ENCODE results near the gene INPP5F.

Gene INPP5F

GRCh38 chr10:119849031-119849789 lies 123.4 kb downstream of the INPP5F start:
- CTCF ChIA-PET, result interaction anchor here (0.9 to 3.5 kb wide), 3 partner anchors 11 to 106 kb away, joined by 6 to 29 read pairs (median 22); no protein-coding TSS in a partner anchor

GRCh38 chr10:119849944-119850343 lies 124.1 kb downstream of the INPP5F start:
- no peak for TF ChIP-seq CTCF (IDR thresholded peaks at IDR 0.05; ENCODE audit: insufficient read depth, low read length, missing control alignments)
- no peak overlapping the region for H3K4me3 ChIP-seq (ENCODE audit: low read depth, low read length)
- DNase-seq (ENCODE audit: low read depth, low spot score), result no peak
- CTCF ChIA-PET, result interaction anchor here (3.0 to 3.5 kb wide), 2 partner anchors 10 to 99 kb away, joined by 22 to 29 read pairs; no protein-coding TSS in a partner anchor
- POLR2A ChIA-PET, result no interaction called here

More at GRCh38 chr10:119849031-119849789, 123.4 kb downstream of the INPP5F start:
- POLR2A ChIA-PET, result no interaction called here
- H3K4me3 ChIP-seq (ENCODE audit: low read depth, low read length), result no peak overlapping the region
- no peak for TF ChIP-seq CTCF (IDR thresholded peaks at IDR 0.05; ENCODE audit: insufficient read depth, low read length, missing control alignments)
- DNase-seq (ENCODE audit: low read depth, low spot score), result peak; percentile 46

- H3K4me3 ChIP-seq (ENCODE audit: low read depth, low read length), result no peak overlapping the region
- POLR2A ChIA-PET, result no interaction called here
- TF ChIP-seq CTCF (IDR thresholded peaks at IDR 0.05; ENCODE audit: insufficient read depth, low read length, missing control alignments), result no peak
- DNase-seq (ENCODE audit: low read depth, low spot score), result no peak
- CTCF ChIA-PET, result interaction anchor here (0.8 to 18.3 kb wide), 7 partner anchors 7 to 244 kb away, joined by 3 to 664 read pairs (median 4); no protein-coding TSS in a partner anchor
Observed at GRCh38 chr10:119852277-119852676, 126.4 kb downstream of the INPP5F start.

- no peak for TF ChIP-seq CTCF (IDR thresholded peaks at IDR 0.05; ENCODE audit: insufficient read depth, low read length, missing control alignments)
Observed at GRCh38 chr10:119852822-119853221, 127.0 kb downstream of the INPP5F start.

GRCh38 chr10:119853574-119853973 lies 127.7 kb downstream of the INPP5F start:
- ChIA-PET CTCF (interaction anchor here (1.4 to 18.3 kb wide), 5 partner anchors 12 to 245 kb away, joined by 4 to 664 read pairs (median 4); no protein-coding TSS in a partner anchor), POLR2A (interaction anchor here (0.6 kb wide), 1 partner anchor 28 kb away, joined by 3 read pairs; no protein-coding TSS in a partner anchor)
- no peak for DNase-seq (ENCODE audit: low read depth, low spot score)
- TF ChIP-seq CTCF (IDR thresholded peaks at IDR 0.05; ENCODE audit: insufficient read depth, low read length, missing control alignments), result no peak
- H3K4me3 ChIP-seq (ENCODE audit: low read depth, low read length), result no peak overlapping the region

More at GRCh38 chr10:119852822-119853221, 127.0 kb downstream of the INPP5F start:
- POLR2A ChIA-PET, result no interaction called here
- no peak for DNase-seq (ENCODE audit: low read depth, low spot score)
- no peak overlapping the region for H3K4me3 ChIP-seq (ENCODE audit: low read depth, low read length)
- CTCF ChIA-PET, result interaction anchor here (0.8 to 18.3 kb wide), 7 partner anchors 13 to 245 kb away, joined by 3 to 664 read pairs (median 4); no protein-coding TSS in a partner anchor

- TF ChIP-seq CTCF (IDR thresholded peaks at IDR 0.05; ENCODE audit: insufficient read depth, low read length, missing control alignments), result no peak
- DNase-seq (ENCODE audit: low read depth, low spot score), result no peak
- ChIA-PET POLR2A (no interaction called here), CTCF (interaction anchor here (0.7 to 18.3 kb wide), 16 partner anchors 10 to 249 kb away, joined by 3 to 664 read pairs (median 14); partner anchors contain the start of gene MCMBP)
- no peak overlapping the region for H3K4me3 ChIP-seq (ENCODE audit: low read depth, low read length)
Observed at GRCh38 chr10:119858063-119858462, 132.2 kb downstream of the INPP5F start.
